Central memory CD8-positive, alpha-beta T cell (primary cell): ENCODE measurements around the gene NOP58.
"Not testable (repeated sequence)": the region's sequence is repeated elsewhere in the genome, so short reads cannot be mapped to it uniquely, and the experiment has no call there.

ENCODE experiments used
- ATAC-seq: fragments of 150-1000 bp; cut with Tn5 transposase; replicated peaks from 2 replicates; pipeline ENCODE4 v1.10.0; 2022; ENCODE audit warnings: mild to moderate bottlenecking, moderate FRiP score, moderate number of reproducible peaks; ENCODE audit not compliant: poor library complexity, severe bottlenecking; ENCODE audit errors: extremely low read depth
- DNase-seq, 2 donors: peaks; one replicate each; pipeline ENCODE4 v3.0.0; 2021; ENCODE audit warnings: low spot score in 2 of 2
- H3K27ac Mint-ChIP-seq: one replicate; pipeline ENCODE4 v1.8.0; 2022; ENCODE audit warnings: low read depth, mild to moderate bottlenecking, moderate library complexity, mixed read lengths
- H3K27me3 Mint-ChIP-seq: one replicate; pipeline ENCODE4 v1.8.0; 2022; ENCODE audit warnings: mixed read lengths
- H3K36me3 Mint-ChIP-seq: one replicate; pipeline ENCODE4 v1.8.0; 2022; ENCODE audit warnings: mild to moderate bottlenecking, moderate library complexity, mixed read lengths; ENCODE audit not compliant: insufficient read depth
- H3K4me1 Mint-ChIP-seq: one replicate; pipeline ENCODE4 v1.8.0; 2022; ENCODE audit warnings: mixed read lengths
- H3K4me3 Mint-ChIP-seq: one replicate; pipeline ENCODE4 v1.8.0; 2022; ENCODE audit warnings: mild to moderate bottlenecking, moderate library complexity, mixed read lengths
- H3K9me3 Mint-ChIP-seq: one replicate; pipeline ENCODE4 v1.8.0; 2022; ENCODE audit warnings: mixed read lengths

The NOP58 gene

GRCh38 chr2:202276078-202276720, 10.6 kb downstream of the NOP58 start:
- not testable (repeated sequence) for ATAC-seq, H3K27me3 Mint-ChIP-seq, H3K4me3 Mint-ChIP-seq, H3K9me3 Mint-ChIP-seq, DNase-seq
- Mint-ChIP-seq H3K36me3 (peaks cover 46% of the 10 kb centered on the region), H3K4me1 (peaks cover 10% of the 10 kb centered on the region), H3K27ac (peak overlapping the region; percentile 57)

- ATAC-seq (peak; percentile 59), DNase-seq (no peak)
- H3K4me3 Mint-ChIP-seq, result peak overlapping the region; percentile 8
- H3K27ac Mint-ChIP-seq, result peak overlapping the region; percentile 90
- H3K36me3 Mint-ChIP-seq, result peaks cover 61% of the 10 kb centered on the region
- no peaks in the 10 kb centered on the region for H3K27me3 Mint-ChIP-seq
- H3K9me3 Mint-ChIP-seq, result no peaks in the 10 kb centered on the region
- peaks cover 15% of the 10 kb centered on the region for H3K4me1 Mint-ChIP-seq
These were observed 12.6 kb downstream of the NOP58 start for GRCh38 chr2:202278036-202278760.

- Mint-ChIP-seq H3K9me3 (no peaks in the 10 kb centered on the region), H3K27me3 (no peaks in the 10 kb centered on the region), H3K4me1 (peaks cover 15% of the 10 kb centered on the region), H3K4me3 (no peak overlapping the region), H3K36me3 (peaks cover 66% of the 10 kb centered on the region), H3K27ac (peak overlapping the region; percentile 90)
- ATAC-seq, result peak; percentile 31
- no peak for DNase-seq
These were observed 13.4 kb downstream of the NOP58 start for GRCh38 chr2:202278944-202279343.

- ATAC-seq, result no peak
- H3K9me3 Mint-ChIP-seq, result no peaks in the 10 kb centered on the region
- no peak for DNase-seq
- no peak overlapping the region for H3K4me3 Mint-ChIP-seq
- H3K4me1 Mint-ChIP-seq, result peaks cover 9% of the 10 kb centered on the region
- no peaks in the 10 kb centered on the region for H3K27me3 Mint-ChIP-seq
- peak overlapping the region; percentile 85 for H3K27ac Mint-ChIP-seq
- peaks cover 90% of the 10 kb centered on the region for H3K36me3 Mint-ChIP-seq
These were observed 21.0 kb downstream of the NOP58 start for GRCh38 chr2:202286595-202286994.

- DNase-seq, result no peak
- H3K36me3 Mint-ChIP-seq, result peaks cover 89% of the 10 kb centered on the region
- no peaks in the 10 kb centered on the region for H3K27me3 Mint-ChIP-seq
- no peak overlapping the region for H3K4me3 Mint-ChIP-seq
- peaks cover 8% of the 10 kb centered on the region for H3K4me1 Mint-ChIP-seq
- no peaks in the 10 kb centered on the region for H3K9me3 Mint-ChIP-seq
- no peak overlapping the region for H3K27ac Mint-ChIP-seq
- ATAC-seq, result no peak
These were observed 24.0 kb downstream of the NOP58 start for GRCh38 chr2:202289394-202290204.

GRCh38 chr2:202290316-202290715, 24.8 kb downstream of the NOP58 start:
- no peaks in the 10 kb centered on the region for H3K9me3 Mint-ChIP-seq
- ATAC-seq, result no peak
- peaks cover 85% of the 10 kb centered on the region for H3K36me3 Mint-ChIP-seq
- H3K4me1 Mint-ChIP-seq, result peaks cover 8% of the 10 kb centered on the region
- H3K27me3 Mint-ChIP-seq, result no peaks in the 10 kb centered on the region
- H3K27ac Mint-ChIP-seq, result no peak overlapping the region
- no peak for DNase-seq
- no peak overlapping the region for H3K4me3 Mint-ChIP-seq

GRCh38 chr2:202290970-202291369, 25.4 kb downstream of the NOP58 start:
- Mint-ChIP-seq H3K9me3 (no peaks in the 10 kb centered on the region), H3K4me1 (peaks cover 8% of the 10 kb centered on the region), H3K4me3 (no peak overlapping the region), H3K27me3 (no peaks in the 10 kb centered on the region), H3K27ac (peak overlapping the region; percentile 89), H3K36me3 (peaks cover 84% of the 10 kb centered on the region)
- ATAC-seq (no peak), DNase-seq (no peak)

GRCh38 chr2:202299712-202300111, 34.1 kb downstream of the NOP58 start:
- DNase-seq (no peak), ATAC-seq (no peak)
- H3K27me3 Mint-ChIP-seq, result no peaks in the 10 kb centered on the region
- H3K36me3 Mint-ChIP-seq, result peaks cover 87% of the 10 kb centered on the region
- no peaks in the 10 kb centered on the region for H3K9me3 Mint-ChIP-seq
- H3K4me3 Mint-ChIP-seq, result no peak overlapping the region
- H3K4me1 Mint-ChIP-seq, result peaks cover 5% of the 10 kb centered on the region
- H3K27ac Mint-ChIP-seq, result peak overlapping the region; percentile 45

- DNase-seq (no peak), ATAC-seq (no peak)
- Mint-ChIP-seq H3K27me3 (no peaks in the 10 kb centered on the region), H3K4me3 (no peak overlapping the region), H3K36me3 (peaks cover 58% of the 10 kb centered on the region), H3K9me3 (no peaks in the 10 kb centered on the region), H3K27ac (peak overlapping the region; percentile 38), H3K4me1 (no peaks in the 10 kb centered on the region)
These were observed 40.5 kb downstream of the NOP58 start for GRCh38 chr2:202306034-202306433.

- no peak overlapping the region for H3K4me3 Mint-ChIP-seq
- no peak for ATAC-seq
- H3K9me3 Mint-ChIP-seq, result no peaks in the 10 kb centered on the region
- H3K36me3 Mint-ChIP-seq, result peaks cover 47% of the 10 kb centered on the region
- H3K27me3 Mint-ChIP-seq, result no peaks in the 10 kb centered on the region
- H3K4me1 Mint-ChIP-seq, result no peaks in the 10 kb centered on the region
- H3K27ac Mint-ChIP-seq, result no peak overlapping the region
- DNase-seq, result no peak
These were observed 42.1 kb downstream of the NOP58 start for GRCh38 chr2:202307690-202308089.

GRCh38 chr2:202311823-202312388, 46.3 kb downstream of the NOP58 start:
- no peaks in the 10 kb centered on the region for H3K27me3 Mint-ChIP-seq
- H3K36me3 Mint-ChIP-seq, result peaks cover 9% of the 10 kb centered on the region

GRCh38 chr2:202314116-202314515, 48.6 kb downstream of the NOP58 start:
- Mint-ChIP-seq H3K4me3 (no peak overlapping the region), H3K9me3 (no peaks in the 10 kb centered on the region), H3K27me3 (no peaks in the 10 kb centered on the region), H3K27ac (no peak overlapping the region), H3K36me3 (peaks cover 13% of the 10 kb centered on the region), H3K4me1 (no peaks in the 10 kb centered on the region)
- no peak for DNase-seq
- no peak for ATAC-seq

More at GRCh38 chr2:202311823-202312388, 46.3 kb downstream of the NOP58 start:
- Mint-ChIP-seq H3K27ac (no peak overlapping the region), H3K9me3 (no peaks in the 10 kb centered on the region), H3K4me1 (no peaks in the 10 kb centered on the region), H3K4me3 (no peak overlapping the region)
- no peak for DNase-seq
- ATAC-seq, result no peak
